NAMALWA (cell line): Measurements from ENCODE around the gene NR6A1.
"Not testable (repeated sequence)": the region's sequence is repeated elsewhere in the genome, so short reads cannot be mapped to it uniquely, and the experiment has no call there.

Experiments
- DNase-seq: peaks from one replicate; pipeline ENCODE4 v3.0.0-alpha.2; 2015; ENCODE audit warnings: low spot score

Gene NR6A1

DNA sequence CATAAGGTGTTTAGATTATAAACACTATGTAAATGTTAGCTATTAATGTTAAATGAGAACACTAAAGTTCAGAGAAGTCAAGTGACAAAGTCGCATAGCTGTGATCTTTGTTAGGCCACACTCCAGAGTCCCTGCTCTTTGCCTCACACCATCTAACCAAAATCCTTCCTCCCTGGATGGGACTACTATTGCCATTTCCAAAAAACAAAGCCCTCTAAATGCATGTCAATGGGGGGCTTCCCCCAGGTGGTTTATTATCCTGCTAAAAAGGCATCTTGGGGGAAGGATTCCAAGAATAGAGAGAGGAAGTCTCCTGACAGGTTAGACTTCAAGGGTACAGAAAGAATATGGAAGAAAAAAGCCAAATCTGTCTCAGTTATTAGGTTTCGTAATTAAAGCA, 10.4 kb downstream of the NR6A1 start:
- DNase-seq = no peak

DNA sequence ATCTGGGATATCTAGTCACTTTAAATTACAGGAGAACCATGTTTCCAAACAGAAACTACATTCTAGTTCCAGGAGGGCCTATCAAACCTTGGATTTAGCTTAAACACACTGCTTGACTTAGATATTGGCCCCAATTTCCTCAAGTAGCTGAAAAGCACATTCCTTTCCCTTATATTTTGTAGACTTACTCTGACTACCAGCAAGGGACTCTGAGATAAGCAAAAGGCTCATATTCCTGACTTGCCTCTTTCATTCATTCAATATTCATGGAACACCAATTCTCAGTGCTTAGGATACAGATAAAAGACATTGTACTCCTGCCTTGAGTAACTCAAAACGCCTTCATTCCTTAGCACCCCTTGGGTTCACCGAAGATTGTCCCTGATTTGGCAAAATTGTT, 11.8 kb downstream of the NR6A1 start:
- no peak for DNase-seq

DNA sequence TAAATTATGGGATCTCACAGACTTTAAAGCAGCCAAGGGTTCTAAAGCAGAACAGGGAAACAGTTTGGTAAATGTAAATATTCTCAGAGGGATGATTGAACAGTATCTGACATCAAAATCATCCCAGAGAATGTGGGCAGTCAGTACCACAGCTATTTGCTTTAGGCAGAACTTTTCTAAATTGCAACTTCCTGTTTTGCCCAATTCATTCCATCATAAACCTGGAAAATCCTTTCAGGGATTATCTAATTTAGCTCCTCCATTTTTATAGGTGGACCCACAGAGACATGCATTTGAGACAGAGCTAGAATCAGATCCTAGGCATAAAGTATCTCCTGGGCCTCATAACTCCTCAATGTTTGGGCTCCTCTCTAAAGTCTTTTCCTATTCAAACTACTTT, 12.4 kb downstream of the NR6A1 start:
- DNase-seq = no peak

DNA sequence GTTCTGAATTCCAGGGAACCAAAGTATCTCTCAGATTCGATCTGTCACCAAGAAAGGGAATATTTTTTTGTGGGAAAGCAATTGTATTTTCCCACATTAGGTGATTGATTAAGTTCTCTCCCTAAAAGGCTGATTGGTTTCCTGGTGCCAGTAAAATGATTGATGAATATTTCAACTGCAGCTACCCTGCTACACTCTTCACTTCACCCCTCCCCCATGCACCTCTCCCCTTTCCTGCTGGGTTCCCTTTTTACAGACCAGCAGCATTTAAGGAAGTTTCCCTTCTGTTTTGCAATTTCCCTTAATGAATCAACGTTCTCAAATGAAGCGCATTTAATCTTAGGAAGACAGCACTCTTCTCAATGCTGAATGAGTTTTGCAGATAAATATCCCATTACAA, 13.1 kb downstream of the NR6A1 start:
- no peak for DNase-seq

DNA sequence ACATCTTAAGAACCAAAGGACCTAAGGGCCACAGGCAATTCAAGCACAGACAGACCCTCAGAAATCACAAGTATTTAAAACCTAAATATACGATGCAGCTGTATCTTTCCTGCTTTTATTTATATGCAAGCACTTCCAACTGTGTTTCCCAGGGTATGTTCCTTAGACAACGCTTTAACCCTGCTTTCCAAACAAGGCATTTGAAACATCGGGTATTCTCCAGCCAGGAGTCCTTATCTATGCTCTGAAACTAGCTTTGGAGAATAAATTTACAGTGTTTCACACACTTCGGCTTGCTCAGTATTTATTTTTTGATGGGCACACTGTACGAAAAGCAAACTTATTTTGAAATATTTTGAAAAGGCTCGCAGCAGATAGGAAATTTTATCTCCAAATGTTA, 13.5 kb downstream of the NR6A1 start:
- no peak for DNase-seq

DNA sequence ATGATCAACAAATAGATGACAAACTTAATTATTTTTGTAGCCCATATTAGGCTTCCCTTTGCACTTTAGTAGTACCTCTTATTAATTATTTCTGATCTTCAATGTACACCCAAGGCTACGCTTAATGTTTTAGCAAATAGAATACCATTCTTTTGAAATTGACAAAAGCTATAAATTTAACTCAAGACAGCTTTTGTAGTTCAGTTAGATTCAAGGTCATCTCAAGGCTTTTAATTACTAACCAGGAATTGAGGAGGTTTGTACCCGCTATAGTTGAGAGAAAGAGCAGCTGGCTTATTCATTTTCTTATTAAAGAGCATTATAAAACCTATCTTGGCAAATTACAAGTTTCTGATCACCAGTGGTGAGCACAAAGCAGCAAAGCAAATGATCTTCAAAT, 15.1 kb downstream of the NR6A1 start:
- DNase-seq = no peak

DNA sequence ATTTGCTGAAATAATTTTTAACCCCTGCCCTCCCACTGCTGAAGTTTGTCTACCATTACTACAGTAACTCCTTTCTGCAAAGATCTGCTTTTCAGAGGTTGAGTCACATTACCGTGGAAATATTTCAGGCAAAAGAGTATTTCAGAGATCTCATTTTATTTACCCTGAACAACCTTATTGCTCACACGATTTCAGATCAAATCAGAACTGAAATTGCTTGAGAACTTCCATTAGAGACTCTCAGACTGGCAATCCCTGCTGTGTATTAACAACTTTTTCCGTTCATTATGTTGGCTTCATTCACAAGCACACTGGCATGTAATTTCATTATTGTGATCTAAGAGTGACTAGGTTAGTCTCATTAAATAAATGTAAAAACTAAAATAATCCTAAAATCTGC, 16.1 kb downstream of the NR6A1 start:
- no peak for DNase-seq

DNA sequence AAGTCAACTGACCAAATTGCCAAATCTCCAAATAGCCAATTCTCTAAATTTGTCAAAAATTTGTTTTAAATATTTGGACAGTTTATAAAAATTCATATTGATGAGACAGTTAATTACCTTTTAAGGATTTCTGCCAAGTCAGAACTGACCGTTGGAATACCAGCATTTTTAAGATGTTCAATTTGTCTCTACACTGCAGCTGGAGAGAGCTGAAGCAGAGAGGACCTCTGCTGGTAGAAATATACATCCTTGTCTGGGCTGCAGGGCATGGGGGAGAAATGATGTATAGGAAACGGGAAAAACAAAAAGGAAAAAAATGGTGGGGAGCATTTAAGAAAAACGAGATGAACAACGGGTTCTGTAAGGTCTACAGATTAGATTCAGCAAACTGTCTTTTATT, 16.8 kb downstream of the NR6A1 start:
- DNase-seq = no peak

DNA sequence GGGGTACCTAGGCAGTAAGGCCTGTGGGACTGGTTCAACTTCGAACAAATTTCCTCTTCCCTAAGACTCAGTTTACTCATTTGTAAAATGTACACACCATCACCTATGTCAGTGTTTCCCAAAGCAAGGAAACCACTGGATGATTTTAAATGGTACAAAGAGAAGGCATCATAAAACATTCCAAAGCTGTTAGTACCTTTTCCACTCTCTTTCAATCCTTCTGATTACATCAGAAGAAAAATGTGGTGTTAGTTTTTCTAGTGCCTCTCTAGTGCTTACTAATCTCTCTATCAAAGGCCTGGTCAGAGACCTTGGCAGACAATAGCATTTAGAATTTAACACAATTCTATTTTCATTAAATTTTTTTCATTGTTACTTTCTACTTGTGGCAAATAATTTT, 18.1 kb downstream of the NR6A1 start:
- DNase-seq = no peak

DNA sequence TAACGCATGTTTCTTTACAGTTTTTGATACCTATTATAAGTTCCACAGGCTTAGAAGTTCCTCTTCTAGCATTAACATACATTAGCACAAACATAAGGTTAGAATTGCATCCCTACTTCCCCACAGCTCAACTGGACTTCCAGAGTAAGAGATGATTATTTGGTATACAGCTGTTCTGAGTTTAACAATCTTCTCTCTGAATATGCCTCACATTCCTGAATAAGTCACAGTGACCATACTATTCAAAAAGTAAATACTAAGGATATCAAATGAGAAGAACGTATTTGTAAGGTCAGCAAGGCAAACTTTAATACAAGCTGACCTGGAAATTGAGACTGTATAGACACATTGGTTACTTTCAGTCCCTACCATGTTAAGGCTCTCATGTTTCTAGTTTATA, 21.3 kb downstream of the NR6A1 start:
- no peak for DNase-seq

DNA sequence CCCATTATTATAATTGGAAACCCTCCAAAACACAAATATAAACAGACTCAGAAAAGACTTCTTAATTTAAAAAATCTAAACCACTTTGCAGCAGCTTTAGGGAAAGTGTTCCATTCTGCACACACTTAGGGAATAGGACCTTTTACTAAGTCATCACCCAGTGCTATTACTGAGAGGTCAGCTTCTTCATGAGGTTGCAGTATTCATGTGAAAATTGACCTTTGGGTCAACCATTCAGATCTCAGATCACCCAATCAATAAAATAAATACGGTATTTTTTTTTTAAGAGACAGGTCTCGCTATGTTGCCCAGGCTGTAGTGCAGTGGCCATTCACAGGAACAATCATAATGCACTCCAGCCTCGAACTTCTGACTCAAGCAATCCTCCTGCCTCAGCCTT, 21.8 kb downstream of the NR6A1 start:
- no peak for DNase-seq

DNA sequence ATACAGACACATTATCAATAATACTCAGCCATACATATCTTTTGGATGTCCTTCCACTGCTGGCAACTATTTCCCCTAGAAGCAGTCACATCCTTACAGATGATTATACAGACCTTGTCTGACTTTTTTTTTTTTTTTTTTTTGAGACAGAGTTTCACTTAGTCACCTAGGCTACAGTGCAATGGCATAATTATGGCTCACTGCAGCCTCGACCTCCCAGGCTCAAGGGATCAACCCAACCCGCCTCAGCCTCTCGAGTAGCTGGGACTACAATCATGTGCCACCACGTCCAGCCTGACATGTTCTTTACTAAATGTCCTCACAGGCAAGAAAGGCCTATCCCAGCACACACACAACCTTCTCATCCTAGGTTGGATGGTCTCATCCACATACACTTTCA, 24.0 kb downstream of the NR6A1 start:
- no peak for DNase-seq

DNA sequence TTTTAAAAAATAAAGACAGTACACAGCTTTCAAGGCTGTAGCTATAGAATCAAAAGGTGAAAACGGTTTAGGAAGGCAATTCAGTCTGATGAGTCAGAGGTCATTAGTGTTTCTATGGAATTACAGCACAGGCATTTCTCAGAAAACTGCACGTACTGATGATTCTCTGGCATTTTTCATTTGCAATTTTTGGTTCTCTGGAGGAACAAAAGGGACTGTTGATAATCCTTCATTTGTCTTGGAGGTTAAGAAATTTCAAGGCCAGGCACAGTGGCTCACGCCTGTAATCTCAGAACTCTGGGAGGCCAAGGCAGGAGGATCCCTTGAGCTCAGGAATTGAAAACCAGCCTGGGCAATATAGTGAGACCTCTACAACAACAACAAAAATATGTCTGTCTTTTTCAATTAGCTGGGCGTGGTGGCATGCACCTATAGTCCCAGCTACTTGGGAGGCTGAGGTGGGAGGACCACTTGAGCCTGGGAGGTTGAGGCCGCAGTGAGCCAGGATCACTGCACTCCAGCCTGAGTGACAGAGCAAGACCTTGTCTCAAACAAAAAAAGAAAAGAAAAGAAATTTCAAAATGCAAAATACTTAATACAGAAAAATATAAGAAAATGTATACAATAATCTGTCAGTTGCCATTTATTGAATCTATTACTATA, 27.3 kb downstream of the NR6A1 start:
- no peak for DNase-seq

DNA sequence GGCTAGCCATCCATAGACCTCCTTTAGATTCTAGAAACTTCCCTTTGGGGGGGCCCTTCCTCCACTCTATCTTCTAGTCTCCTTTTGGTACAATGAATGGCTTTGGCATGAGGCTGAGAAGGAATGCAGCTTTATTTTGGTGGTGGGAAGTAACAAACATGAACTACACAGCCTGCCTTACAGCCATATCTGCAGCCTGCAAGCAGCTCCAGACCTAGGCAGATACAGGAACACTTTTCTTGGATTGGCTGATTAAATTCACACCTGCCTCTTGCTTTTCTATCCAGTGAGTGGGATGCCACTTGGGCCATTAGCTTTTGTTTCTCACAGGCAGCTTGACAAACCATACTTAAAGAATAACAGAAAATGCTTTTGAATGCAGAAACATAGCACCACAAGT, 28.2 kb downstream of the NR6A1 start:
- DNase-seq = no peak

DNA sequence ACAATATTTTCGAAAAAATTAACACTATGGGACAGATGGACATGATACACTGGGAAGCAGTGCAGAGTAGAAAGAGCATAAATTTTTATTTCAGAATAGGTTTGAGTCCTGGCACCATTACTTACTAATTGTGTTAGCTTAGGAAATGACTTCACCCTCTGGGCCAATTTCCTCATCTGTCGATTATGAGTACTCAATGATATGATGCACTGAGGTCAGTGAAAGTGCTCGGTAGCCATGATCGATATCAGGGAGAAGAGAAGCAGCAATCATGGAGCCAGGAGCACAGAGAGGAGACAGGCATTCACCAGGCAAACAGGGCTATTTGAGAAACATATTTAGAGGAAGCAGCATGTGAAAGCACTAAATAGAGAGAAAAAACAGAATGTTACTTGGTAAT, 29.4 kb downstream of the NR6A1 start:
- no peak for DNase-seq

DNA sequence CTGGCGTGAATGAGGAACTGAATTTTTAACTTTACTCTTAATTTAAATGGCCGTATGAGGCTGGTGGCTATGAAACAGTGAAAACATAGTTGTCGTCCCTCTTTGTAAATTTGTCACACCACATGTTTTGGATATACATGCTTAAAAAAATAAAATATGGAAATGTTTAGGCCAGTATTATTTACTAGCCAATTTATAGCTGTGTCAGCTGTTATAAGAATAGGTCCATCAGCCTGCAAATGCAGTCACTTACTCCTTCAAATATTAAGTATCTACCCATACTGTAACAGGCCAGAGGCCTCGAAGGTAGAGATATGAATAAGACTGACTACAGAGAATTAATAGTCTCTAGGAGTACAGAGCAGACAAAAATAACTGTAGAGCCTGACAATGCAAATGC, 30.0 kb downstream of the NR6A1 start:
- DNase-seq = no peak

DNA sequence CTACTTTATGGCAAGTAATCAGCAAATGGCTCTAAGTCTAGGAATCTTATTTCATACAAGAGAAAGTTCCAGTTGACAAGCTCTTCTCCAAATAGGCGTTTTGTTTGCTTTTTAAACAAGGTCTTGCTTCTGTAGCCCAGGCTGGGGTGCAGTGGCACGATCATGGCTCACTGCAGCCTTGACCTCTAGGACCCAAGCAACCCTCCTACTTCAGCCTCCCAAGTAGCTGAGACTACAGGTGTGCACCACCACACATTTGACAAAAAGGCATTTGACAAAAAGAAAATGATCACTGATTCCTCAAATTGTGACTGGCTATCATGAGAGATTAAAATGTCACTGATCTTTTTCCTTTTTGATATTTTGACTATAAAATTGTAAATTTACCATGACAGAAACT, 31.8 kb downstream of the NR6A1 start:
- no peak for DNase-seq

DNA sequence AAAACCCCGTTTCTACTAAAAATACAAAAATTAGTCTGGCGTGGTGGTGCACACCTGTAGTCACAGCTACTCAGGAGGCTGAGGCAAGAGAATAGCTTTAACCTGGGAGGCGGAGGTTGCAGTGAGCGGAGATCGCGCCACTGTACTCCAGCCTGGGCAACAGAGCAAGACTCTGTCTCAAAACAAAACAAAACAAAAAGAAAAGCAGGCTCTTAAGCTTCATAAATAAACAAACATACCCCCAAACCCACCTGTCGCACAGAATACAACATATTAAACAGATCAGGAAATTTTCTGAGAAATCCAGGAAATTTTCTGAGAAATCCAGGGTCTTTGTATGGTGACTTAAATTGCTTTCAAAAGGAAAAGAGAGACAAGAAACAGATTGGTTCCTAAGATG, 33.0 kb downstream of the NR6A1 start:
- DNase-seq = not testable (repeated sequence)

DNA sequence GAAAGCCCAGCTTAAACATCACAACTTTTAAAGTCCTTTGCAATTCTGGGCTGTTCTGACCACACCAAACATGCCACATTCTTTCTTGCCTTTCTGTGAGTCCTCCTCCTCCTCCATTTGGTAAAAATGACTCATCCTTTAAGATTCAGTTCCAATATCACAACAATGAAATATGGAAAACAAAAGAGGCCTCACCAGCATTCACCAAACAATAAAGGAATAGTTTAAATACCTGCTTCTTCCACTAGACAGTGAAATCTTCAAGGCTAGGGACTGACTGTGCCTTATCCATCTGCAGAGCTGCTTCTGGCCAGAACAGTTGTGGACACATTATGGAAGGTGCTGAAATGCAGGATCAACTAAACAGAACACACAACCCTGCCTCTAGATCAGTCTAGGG, 36.0 kb downstream of the NR6A1 start:
- DNase-seq = no peak

DNA sequence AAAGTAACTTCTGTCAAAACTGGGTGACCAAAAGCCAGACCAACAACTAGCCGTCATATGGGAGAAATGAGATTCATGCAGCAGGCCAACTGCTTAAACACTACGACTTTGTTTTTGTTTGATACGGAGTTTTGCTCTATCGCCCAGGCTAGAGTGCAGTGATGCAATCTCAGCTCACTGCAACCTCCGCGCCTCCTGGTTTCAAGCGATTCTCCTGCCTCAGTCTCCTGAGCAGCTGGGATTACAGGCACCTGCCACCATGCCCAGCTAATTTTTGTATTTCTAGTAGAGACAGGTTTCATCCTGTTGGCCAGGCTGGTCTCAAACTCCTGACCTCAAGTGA, 36.4 kb downstream of the NR6A1 start:
- peak; percentile 34 for DNase-seq

DNA sequence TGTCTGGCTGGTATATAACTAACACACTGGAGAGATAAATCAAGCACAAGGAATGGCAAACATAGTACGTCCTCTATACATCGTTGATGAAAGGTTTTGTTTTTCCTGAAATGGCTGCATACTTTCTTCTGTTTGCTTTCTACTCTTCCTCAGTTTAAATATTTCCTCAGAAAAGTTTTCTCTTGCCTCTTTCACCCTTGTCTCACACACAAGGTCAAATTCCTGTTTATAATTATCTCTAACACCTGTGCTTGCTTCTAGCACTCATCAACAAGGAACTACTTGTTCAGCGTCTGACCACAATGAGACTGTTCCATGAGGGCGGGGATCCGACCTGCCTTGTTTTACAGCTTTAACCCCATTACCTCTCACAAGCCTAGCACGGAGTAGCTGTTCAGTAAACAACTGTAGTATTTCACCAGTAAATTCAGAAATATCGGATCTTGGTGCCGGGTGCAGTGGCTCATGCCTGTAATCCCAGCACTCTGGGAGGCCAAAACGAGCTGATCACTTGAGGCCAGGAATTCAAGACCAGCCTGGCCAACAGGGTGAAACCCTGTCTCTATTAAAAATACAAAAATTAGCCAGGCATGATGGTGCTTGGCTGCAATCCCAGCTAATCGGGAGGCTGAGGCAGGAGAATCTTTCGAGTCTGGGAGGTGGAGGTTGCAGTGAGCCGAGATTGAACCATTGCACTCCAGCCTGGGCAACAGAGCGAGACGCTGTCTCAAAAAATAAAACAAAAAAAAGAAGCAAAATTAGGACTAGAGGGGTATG, 37.0 kb downstream of the NR6A1 start:
- DNase-seq = peak; percentile 45

DNA sequence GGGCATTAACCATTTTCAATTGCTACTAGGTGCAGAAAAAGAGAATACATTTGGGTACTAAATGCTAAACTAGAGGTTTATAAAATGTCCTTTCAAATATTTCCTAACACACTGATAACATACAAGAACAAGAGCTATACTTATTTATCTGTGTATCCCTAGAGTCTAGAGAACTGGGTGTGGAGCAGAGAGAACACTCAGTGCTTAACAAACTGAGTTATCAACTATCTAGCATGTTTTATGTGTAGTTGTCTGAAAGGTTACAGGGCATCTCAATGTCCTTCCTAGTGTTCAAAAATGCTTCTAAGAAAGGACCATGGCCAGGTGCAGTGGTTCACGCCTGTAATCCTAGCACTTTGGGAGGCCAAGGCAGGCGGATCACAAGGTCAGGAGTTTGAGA, 40.3 kb downstream of the NR6A1 start:
- no peak for DNase-seq

DNA sequence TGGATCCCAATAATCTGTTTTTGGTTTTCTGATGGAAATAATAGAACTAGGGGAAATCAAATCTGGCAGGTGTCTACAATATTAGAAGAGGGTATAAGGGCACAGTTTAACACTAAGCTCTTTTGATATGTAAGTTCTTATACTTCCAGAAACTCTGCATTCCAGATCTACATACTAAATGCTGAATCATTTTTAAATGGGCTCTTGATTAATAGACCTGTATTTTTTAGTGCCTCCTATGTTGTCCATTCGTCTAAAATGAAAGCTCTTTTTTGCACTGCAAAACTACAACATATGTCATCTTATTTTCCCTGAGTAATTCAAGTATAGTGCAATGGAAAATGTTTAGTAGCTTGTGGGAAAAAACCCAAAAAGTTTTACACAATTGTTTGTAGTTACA, 44.2 kb downstream of the NR6A1 start:
- no peak for DNase-seq

DNA sequence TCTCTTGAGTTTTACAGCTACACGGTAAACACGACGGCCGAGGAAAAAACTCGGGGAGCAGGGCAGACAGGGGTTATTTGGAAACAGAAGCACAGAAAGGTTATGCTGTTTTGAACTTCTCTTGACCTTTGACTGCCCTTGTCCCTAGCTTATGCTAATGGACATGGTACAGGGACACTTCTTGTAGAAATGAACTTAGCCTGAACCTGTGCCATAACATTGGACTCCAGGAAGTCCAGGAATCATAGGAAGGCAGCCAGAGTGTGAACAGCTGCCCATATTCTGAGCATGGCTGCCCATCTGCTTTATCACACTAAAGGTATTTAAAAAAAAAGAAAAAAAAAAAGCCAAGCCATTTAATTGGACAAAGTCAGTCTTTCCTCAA, 46.1 kb downstream of the NR6A1 start:
- no peak for DNase-seq
